HG03439 (cell line): ENCODE measurements around the gene FRMD3.
"Not testable (repeated sequence)": the region's sequence is repeated elsewhere in the genome, so short reads cannot be mapped to it uniquely, and the experiment has no call there.

Experiments used
- ATAC-seq: cut with Tn5 transposase; IDR thresholded peaks from one replicate; pipeline ENCODE4 v1.9.1; 2021; ENCODE audit warnings: mild to moderate bottlenecking, moderate library complexity; ENCODE audit not compliant: unreplicated experiment

Gene FRMD3

GRCh38 chr9:83523684-83524083 lies 14.5 kb downstream of the FRMD3 start:
- ATAC-seq: no peak

- ATAC-seq: no peak
Measured at GRCh38 chr9:83521411-83521810, 16.8 kb downstream of the FRMD3 start.

DNA sequence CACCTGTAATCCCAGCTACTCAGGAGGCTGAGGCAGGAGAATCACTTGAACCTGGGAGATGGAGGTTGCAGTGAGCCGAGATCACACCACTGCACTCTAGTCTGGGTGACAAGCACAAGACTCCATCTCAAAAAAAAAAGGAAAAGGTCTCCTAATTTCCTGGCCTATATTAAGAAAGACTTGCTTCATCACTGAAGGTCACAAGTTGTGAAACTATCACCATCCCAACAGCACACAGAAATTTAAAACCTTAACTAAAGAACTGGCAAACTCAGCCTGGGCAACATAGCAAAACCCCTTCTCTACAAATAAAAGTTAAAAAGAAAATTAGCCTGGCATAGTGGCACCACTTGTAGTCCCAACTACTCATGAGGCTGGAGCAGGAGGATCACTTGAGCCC lies 17.2 kb downstream of the FRMD3 start:
- ATAC-seq: no peak

- no peak for ATAC-seq
Measured at GRCh38 chr9:83520292-83520691, 17.9 kb downstream of the FRMD3 start.

- ATAC-seq: not testable (repeated sequence)
Measured at GRCh38 chr9:83517980-83518379, 20.2 kb downstream of the FRMD3 start.

DNA sequence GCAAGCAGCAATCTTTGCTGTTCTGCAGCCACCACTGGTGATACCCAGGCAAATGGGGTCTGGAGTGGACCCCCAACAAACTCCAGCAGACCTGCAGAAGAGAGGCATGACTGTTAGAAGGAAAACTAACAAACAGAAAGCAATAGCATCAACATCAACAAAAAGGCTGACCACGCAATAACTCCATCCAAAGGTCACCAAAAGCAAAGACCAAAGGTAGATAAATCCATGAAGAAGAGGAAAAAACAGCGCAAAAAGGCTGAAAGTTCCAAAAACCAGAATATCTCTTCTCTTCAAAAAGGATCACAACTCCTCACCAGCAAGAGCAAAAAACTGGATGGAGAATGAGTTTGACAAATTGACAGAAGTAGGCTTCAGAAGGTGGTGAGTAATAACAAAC lies 23.4 kb downstream of the FRMD3 start:
- no peak for ATAC-seq

- no peak for ATAC-seq
Measured at GRCh38 chr9:83512621-83513020, 25.6 kb downstream of the FRMD3 start.

GRCh38 chr9:83511051-83511450 lies 27.1 kb downstream of the FRMD3 start:
- ATAC-seq: peak; percentile 94

DNA sequence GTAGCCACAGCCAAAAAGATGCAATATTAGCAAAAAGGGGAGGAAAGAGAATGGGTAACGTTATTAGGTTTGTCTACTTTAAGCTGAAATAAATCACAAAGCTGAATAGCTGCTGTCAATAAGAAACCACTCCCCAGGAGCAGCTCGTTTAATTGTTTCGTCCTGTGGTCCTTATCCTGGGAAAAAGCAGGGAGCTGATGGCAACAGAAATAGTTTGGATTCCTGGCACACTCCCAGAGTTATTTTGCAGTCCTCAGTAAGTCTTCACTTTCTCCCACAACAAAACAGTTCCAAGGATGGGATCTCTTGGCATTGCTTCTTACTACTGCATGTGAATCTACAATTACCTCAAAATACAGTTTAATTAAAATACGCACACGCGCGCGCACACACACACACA lies 28.8 kb downstream of the FRMD3 start:
- no peak for ATAC-seq

DNA sequence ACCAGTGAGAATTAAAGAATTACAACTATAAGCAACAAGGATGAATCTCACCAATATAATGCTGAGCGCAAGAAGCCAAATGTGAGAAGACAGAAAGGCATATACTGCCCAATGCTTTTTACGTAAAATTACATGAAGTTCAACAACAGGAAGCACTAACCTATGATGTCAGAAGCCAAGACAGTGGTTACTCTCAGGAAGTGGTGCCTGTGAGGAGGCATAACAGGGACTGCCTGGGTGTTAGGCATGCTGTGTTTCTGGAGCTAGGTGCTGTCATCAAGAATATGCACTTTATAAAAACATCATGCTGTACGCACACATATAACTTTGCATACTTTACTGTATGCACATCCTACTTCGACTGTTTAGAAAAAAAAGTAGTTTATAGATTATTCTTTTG lies 30.1 kb downstream of the FRMD3 start:
- no peak for ATAC-seq

DNA sequence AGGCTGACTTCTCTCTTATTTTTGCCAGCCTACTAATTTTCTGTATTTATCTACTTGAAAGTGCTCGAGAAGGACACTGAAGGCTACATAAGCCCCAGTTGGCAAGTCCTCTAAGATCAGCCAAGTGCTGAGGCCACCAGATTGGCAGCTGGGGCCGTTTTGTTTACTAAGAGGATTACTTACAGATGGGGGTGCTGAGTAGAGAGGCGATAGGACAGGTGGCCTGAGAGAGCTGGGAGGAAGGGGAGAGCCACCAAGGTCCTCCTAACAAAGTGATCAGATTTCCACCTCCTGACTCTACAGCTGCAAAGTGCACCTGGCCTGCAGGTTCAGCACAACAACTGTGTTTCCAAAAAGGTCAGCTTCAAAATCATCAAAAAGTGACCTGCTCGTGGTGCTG lies 32.9 kb downstream of the FRMD3 start:
- no peak for ATAC-seq

- ATAC-seq: no peak
Measured at GRCh38 chr9:83503866-83504265, 34.3 kb downstream of the FRMD3 start.

DNA sequence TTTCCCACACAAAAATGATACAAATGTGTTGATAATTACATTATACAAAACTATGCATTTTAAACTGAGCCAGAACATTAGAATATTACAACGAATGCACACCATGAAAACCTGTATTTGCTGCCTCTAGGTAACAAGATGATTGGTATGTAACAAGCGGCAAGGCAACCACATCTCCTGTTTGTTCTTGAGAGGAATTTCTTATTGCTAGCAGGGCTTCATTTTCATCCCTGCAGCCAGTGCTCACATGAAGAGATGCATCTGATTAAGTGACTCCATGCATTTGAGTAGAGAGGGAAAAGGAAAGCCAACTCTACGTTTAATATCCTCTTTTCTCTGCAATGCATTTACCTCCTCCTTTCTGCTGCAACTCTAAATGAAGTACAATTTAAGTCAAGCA lies 36.6 kb downstream of the FRMD3 start:
- no peak for ATAC-seq

DNA sequence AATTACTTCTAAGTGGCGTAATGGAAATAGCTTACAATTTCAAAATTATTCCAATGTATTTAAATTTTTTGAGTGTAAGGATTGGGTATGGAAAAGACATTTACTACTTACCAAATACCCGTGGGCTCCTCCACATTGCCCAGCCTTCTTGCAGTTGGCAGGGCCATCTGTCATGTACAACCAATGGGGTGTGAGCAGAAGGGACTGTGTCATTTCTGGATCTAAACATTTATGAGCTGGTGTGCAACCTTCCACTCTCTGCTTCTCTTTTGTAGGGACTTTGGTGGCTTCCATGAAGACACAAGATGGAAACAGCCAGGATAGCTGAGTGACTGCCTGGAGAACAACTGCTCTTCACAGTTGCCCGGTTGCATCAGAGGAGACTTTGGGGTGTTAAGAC lies 40.8 kb downstream of the FRMD3 start:
- ATAC-seq: no peak

DNA sequence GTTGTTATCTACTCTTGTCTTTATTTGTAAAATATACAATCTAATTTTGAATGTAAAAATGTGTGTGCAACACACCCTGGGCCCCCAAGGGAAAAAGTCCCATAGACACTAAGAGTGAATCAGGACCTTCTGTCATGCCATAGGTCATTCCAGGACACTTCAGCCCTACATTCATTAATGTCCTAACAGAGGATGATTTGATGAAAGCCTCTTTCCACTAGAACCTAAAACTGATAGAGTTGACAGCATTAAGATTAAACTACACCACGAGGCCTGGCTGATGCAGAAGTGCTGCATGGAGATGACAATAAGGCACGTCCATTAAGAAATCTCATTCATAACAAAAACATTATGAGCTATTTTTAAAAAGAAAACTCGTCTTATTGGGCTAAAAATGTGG lies 46.2 kb downstream of the FRMD3 start:
- ATAC-seq: no peak

- ATAC-seq: no peak
Measured at GRCh38 chr9:83491413-83491812, 46.8 kb downstream of the FRMD3 start.

DNA sequence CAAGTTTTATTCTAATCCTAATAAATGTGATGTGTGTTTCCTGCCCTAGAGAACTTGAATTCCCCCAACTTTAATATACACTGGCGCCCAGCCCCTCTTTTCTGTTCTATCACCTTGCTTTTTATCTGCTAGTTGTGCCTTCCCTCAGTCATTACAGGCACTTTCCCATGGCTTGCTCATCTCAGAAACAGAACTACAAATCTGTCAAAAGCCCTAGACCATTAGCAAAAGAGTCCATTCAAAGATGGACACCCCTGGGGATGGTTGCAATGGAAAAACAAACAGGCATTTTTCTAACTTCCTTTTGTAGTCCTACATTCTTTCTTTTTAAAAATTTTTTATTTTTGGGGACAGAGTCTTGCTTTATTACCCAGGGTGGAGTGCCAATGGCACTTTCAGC lies 48.2 kb downstream of the FRMD3 start:
- ATAC-seq: no peak

- no peak for ATAC-seq
Measured at GRCh38 chr9:83484990-83485389, 53.2 kb downstream of the FRMD3 start.

- no peak for ATAC-seq
Measured at GRCh38 chr9:83483223-83483622, 55.0 kb downstream of the FRMD3 start.

DNA sequence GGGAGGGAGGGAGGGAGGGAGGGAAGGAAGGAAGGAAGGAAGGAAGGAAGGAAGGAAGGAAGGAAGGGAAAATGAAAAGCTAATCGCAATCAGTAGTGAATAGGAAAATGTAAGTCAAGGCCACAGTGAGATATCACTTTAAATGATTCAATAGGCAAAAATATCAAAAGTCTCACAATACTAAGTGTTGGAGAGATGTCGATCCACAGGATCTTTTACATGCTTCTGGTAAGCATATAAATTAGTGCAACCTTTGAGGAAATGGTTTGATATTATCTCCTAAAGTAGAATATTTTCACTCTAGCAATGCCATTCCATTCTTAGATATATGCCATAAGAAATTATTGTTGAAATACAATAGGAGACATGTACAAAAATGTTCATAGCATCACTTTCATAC lies 58.4 kb downstream of the FRMD3 start:
- ATAC-seq: no peak

GRCh38 chr9:83477571-83477970 lies 60.6 kb downstream of the FRMD3 start:
- ATAC-seq: no peak

DNA sequence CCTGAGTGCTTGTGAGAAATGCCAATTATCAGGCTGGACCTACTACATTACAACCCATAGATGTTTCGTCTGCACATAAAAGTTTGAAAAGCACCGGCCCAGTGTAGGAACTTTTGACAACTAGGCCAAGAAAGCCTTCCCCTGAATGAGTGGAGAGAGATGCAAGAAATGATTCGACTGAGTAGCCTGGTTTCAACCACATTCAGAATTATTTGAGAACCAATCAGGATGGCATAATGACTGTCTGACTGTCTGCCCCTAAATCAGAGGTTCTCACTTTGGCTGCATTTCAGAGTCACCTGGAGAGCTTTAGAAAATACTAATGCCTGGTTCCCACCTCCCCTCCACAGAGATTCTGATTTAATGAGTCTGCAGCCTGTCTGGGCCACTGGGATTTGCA lies 61.1 kb downstream of the FRMD3 start:
- no peak for ATAC-seq

DNA sequence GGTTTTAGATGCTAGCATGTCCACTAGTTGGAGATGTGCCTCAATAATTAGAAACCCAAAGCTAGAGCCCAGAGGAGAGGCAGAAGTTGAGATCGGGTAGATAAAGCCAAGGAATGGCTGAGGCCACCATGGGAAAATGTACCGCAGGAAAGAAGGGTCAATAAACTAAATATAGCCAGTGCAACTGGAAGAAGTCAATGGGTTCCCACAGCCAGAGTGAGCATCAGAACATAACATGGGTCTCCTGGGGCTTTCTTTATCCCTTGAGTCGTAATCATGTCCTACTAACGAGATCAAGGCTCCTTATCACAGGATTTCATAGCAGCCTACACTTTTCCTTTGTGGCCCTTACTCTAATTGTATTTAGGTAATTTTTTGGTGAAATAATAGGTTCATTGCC lies 61.7 kb downstream of the FRMD3 start:
- no peak for ATAC-seq

DNA sequence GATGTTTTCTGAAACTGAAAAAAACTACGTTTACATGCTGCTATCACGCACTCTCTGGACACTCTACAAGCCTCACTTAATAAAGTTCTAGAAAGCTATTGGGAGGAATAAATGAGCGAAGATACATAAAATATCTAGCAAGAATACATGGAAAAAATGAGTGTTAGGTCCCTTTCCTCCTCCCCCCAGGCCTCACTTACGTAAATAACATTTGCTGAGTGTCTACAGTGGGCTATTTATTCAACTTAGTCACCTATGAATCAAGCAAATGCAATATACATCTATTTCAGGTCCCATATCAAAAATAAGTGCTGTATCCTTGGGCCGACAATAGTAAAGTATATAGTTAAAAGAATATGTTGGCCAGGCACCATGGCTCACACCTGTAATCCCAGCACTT lies 62.5 kb downstream of the FRMD3 start:
- ATAC-seq: no peak
